GM12878 (cell line): ENCODE measurements around the gene PLA2G2C.

Source experiments
- EP300 ChIP-seq, 2 experiments: fragments of 150-350 bp in 1 of 2; IDR thresholded peaks; 2 replicates each; pipeline ENCODE4 v1.6.1; 2011 to 2012; ENCODE audit warnings: low read depth in 2 of 2, low read length in 2 of 2, borderline replicate concordance in 1 of 2, improper control_type of control experiment in 1 of 2, inconsistent platforms in 1 of 2; ENCODE audit not compliant: control insufficient read depth in 1 of 2
- TF ChIP-seq, protein P1 (sequence below), 3 experiments: IDR thresholded peaks in 2 of 3; conservative IDR thresholded peaks in 1 of 3; 2 replicates each; pipeline ENCODE4 v1.5.1; 2011; ENCODE audit warnings: low read depth in 3 of 3, low read length in 3 of 3, mild to moderate bottlenecking in 3 of 3, control low read depth in 2 of 3, moderate library complexity in 2 of 3, inconsistent platforms in 1 of 3, mixed read lengths in 1 of 3; ENCODE audit not compliant: control insufficient read depth in 2 of 3, insufficient read depth in 1 of 3; ENCODE audit errors: extremely low read depth in 1 of 3

DNA sequence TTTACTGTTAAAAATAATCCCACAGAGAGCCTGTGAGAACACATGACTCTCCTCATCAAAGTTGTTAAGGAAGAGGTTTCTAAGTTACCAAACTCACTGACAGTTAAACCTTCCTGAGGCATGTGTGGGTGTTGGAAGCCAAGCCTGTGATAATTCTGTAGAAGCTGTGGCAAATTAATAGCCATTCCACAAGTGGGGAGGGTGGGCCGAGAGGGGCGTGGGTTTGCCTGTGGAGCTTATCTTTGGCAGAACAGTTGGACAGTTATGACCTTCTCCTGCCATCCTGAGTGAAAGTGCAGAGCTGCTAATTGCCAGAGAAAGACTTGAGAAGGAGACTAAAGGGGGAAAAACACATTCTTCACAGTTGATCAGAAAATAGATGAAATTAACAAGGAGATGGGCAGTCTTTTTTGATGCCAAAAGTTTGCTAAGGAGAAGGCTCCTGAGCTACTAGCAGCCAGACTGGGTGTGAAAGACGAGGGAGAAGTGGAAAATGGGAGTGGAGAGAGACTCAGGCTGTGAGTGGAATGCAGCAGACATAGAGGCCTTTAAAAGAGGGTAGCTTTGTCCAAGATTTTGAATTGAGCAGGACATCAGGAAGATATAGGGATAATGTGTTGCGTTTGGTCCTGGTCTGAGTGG lies 1.6 kb upstream of the PLA2G2C start:
- no peak for TF ChIP-seq EP300 (IDR thresholded peaks at IDR 0.05; ENCODE audit: borderline replicate concordance in 1 of 2, control insufficient read depth in 1 of 2, low read depth in 2 of 2, low read length in 2 of 2)
- TF ChIP-seq, protein P1, sequence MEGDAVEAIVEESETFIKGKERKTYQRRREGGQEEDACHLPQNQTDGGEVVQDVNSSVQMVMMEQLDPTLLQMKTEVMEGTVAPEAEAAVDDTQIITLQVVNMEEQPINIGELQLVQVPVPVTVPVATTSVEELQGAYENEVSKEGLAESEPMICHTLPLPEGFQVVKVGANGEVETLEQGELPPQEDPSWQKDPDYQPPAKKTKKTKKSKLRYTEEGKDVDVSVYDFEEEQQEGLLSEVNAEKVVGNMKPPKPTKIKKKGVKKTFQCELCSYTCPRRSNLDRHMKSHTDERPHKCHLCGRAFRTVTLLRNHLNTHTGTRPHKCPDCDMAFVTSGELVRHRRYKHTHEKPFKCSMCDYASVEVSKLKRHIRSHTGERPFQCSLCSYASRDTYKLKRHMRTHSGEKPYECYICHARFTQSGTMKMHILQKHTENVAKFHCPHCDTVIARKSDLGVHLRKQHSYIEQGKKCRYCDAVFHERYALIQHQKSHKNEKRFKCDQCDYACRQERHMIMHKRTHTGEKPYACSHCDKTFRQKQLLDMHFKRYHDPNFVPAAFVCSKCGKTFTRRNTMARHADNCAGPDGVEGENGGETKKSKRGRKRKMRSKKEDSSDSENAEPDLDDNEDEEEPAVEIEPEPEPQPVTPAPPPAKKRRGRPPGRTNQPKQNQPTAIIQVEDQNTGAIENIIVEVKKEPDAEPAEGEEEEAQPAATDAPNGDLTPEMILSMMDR (IDR thresholded peaks at IDR 0.05 in 2 of 3, conservative IDR thresholded peaks at IDR 0.05 in 1 of 3; ENCODE audit: control insufficient read depth in 2 of 3, extremely low read depth in 1 of 3, insufficient read depth in 1 of 3, low read depth in 3 of 3, low read length in 3 of 3) = no peak
